NT2/D1 (cell line): ENCODE measurements around the gene CCN2.

ENCODE experiments used
- DNase-seq: peaks from one replicate; pipeline ENCODE4 v3.0.0-alpha.2; 2011; ENCODE audit warnings: low read depth, low spot score
- H3K27me3 ChIP-seq: 2 replicates; pipeline ENCODE4 v1.6.0; 2011; ENCODE audit warnings: mild to moderate bottlenecking; ENCODE audit not compliant: insufficient read length, insufficient read depth
- H3K36me3 ChIP-seq: 2 replicates; pipeline ENCODE4 v1.6.1; 2011; ENCODE audit warnings: mild to moderate bottlenecking, low read length, mixed read lengths; ENCODE audit not compliant: insufficient read depth, insufficient read length
- H3K4me1 ChIP-seq: 2 replicates; pipeline ENCODE4 v1.5.1; 2011; ENCODE audit not compliant: insufficient read depth, insufficient read length
- H3K4me3 ChIP-seq: 2 replicates; pipeline ENCODE4 v1.5.1; 2011; ENCODE audit warnings: low read depth; ENCODE audit not compliant: insufficient read length
- H3K9ac ChIP-seq: 2 replicates; pipeline ENCODE4 v1.6.0; 2011; ENCODE audit warnings: low read depth; ENCODE audit not compliant: insufficient read length
- H3K9me3 ChIP-seq: 2 replicates; pipeline ENCODE4 v1.5.1; 2011; ENCODE audit warnings: mild to moderate bottlenecking, low read length; ENCODE audit not compliant: insufficient read depth
- SUZ12 ChIP-seq: IDR thresholded peaks from 2 replicates; pipeline ENCODE4 v1.6.1; 2011; ENCODE audit not compliant: insufficient read length, insufficient read depth; ENCODE audit errors: extremely low read depth
- YY1 ChIP-seq: IDR thresholded peaks from 2 replicates; pipeline ENCODE4 v1.6.1; 2011; ENCODE audit not compliant: insufficient read length, insufficient read depth
- ZNF274 ChIP-seq: IDR thresholded peaks from 2 replicates; pipeline ENCODE4 v1.6.1; 2011; ENCODE audit warnings: mild to moderate bottlenecking, low read depth, low read length

The CCN2 gene

GRCh38 chr6:131950767-131951575 lies at the start of gene CCN2:
TSS of gene CCN2 (minus strand) at chr6:131951372. CDS start at chr6:131951172, 200 bp downstream.
- Histone ChIP-seq H3K4me1 (peaks cover 10% of the 10 kb centered on the region), H3K4me3 (peak within 1 kb of the TSS; percentile 73), H3K9me3 (peaks cover 16% of the 10 kb centered on the region; the same call in 1 of the 2 replicates), H3K27me3 (no peaks in the 10 kb centered on the region), H3K9ac (peak within 1 kb of the TSS; percentile 87), H3K36me3 (peaks cover 27% of the 10 kb centered on the region)
- no peak for TF ChIP-seq SUZ12
- no peak for TF ChIP-seq ZNF274
- no peak for TF ChIP-seq YY1
- peak; percentile 87 for DNase-seq

- Histone ChIP-seq H3K4me1 (no peaks in the 10 kb centered on the region), H3K4me3 (no peak overlapping the region), H3K9ac (no peak overlapping the region), H3K27me3 (no peaks in the 10 kb centered on the region), H3K36me3 (no peaks in the 10 kb centered on the region), H3K9me3 (peaks cover 23% of the 10 kb centered on the region)
- no peak for DNase-seq
- no peak for TF ChIP-seq SUZ12
- no peak for TF ChIP-seq ZNF274
- no peak for TF ChIP-seq YY1
Observed at GRCh38 chr6:132000296-132000695, 49.1 kb upstream of the CCN2 start.

GRCh38 chr6:131999545-132000146 lies 48.5 kb upstream of the CCN2 start:
- no peak overlapping the region for H3K4me3 ChIP-seq
- no peak for TF ChIP-seq ZNF274
- TF ChIP-seq SUZ12: no peak
- no peak for TF ChIP-seq YY1
- no peaks in the 10 kb centered on the region for H3K4me1 ChIP-seq
- no peak for DNase-seq
- H3K36me3 ChIP-seq: no peaks in the 10 kb centered on the region
- peaks cover 20% of the 10 kb centered on the region for H3K9me3 ChIP-seq
- H3K9ac ChIP-seq: no peak overlapping the region
- no peaks in the 10 kb centered on the region for H3K27me3 ChIP-seq

- no peak overlapping the region for H3K4me3 ChIP-seq
- H3K9me3 ChIP-seq: peaks cover 9% of the 10 kb centered on the region
- TF ChIP-seq ZNF274: no peak
- no peak for DNase-seq
- H3K36me3 ChIP-seq: no peaks in the 10 kb centered on the region
- H3K9ac ChIP-seq: no peak overlapping the region
- no peaks in the 10 kb centered on the region for H3K4me1 ChIP-seq
- no peaks in the 10 kb centered on the region for H3K27me3 ChIP-seq
Observed at GRCh38 chr6:131998255-131998982, 47.2 kb upstream of the CCN2 start.

- DNase-seq: no peak
- Histone ChIP-seq H3K9ac (no peak overlapping the region), H3K9me3 (0 out of 2 replicates have a peak, but pooled peaks cover under 1% of the 10 kb centered on the region), H3K4me1 (no peaks in the 10 kb centered on the region), H3K4me3 (no peak overlapping the region), H3K36me3 (no peaks in the 10 kb centered on the region), H3K27me3 (no peaks in the 10 kb centered on the region)
- TF ChIP-seq SUZ12 (no peak), ZNF274 (no peak)
Observed at GRCh38 chr6:131997429-131998153, 46.4 kb upstream of the CCN2 start.

- Histone ChIP-seq H3K4me1 (no peaks in the 10 kb centered on the region), H3K4me3 (no peak overlapping the region), H3K9ac (no peak overlapping the region), H3K27me3 (no peaks in the 10 kb centered on the region), H3K36me3 (no peaks in the 10 kb centered on the region), H3K9me3 (no peaks in the 10 kb centered on the region)
- no peak for DNase-seq
- no peak for TF ChIP-seq SUZ12
- TF ChIP-seq ZNF274: no peak
- no peak for TF ChIP-seq YY1
Observed at GRCh38 chr6:131995917-131996316, 44.7 kb upstream of the CCN2 start.

GRCh38 chr6:131992557-131992956 lies 41.4 kb upstream of the CCN2 start:
- H3K4me3 ChIP-seq: no peak overlapping the region
- no peaks in the 10 kb centered on the region for H3K36me3 ChIP-seq
- no peaks in the 10 kb centered on the region for H3K27me3 ChIP-seq
- no peaks in the 10 kb centered on the region for H3K4me1 ChIP-seq
- no peaks in the 10 kb centered on the region for H3K9me3 ChIP-seq
- TF ChIP-seq YY1: no peak
- TF ChIP-seq ZNF274: no peak
- no peak for TF ChIP-seq SUZ12
- no peak for DNase-seq
- no peak overlapping the region for H3K9ac ChIP-seq
